ENCODE data around the gene IQSEC1.

IQSEC1 gene

GRCh38 chr3:12967606-12968351, 105.5 kb downstream of the IQSEC1 start:
- peak; percentile 93 for DNase-seq (ENCODE audit: low read depth)
- peak overlapping the region; percentile 76 for H3K4me3 ChIP-seq (ENCODE audit: low read depth, low read length)
- no peak for TF ChIP-seq CTCF (conservative IDR thresholded peaks at IDR 0.05; ENCODE audit: low read depth, low read length)

- no peak for TF ChIP-seq CTCF (conservative IDR thresholded peaks at IDR 0.05; ENCODE audit: low read depth, low read length)
- DNase-seq (ENCODE audit: low read depth) = peak; percentile 40
- peak overlapping the region; percentile 76 for H3K4me3 ChIP-seq (ENCODE audit: low read depth, low read length)
Measured at GRCh38 chr3:12966847-12967605, 106.2 kb downstream of the IQSEC1 start.

GRCh38 chr3:12965999-12966846, 107.0 kb downstream of the IQSEC1 start:
- H3K4me3 ChIP-seq (ENCODE audit: low read depth, low read length) = peak overlapping the region; percentile 76
- DNase-seq (ENCODE audit: low read depth) = no peak
- TF ChIP-seq CTCF (conservative IDR thresholded peaks at IDR 0.05; ENCODE audit: low read depth, low read length) = no peak

- H3K4me3 ChIP-seq (ENCODE audit: low read depth, low read length) = no peak overlapping the region
- DNase-seq (ENCODE audit: low read depth) = no peak
- no peak for TF ChIP-seq CTCF (conservative IDR thresholded peaks at IDR 0.05; ENCODE audit: low read depth, low read length)
Measured at GRCh38 chr3:12964711-12965612, 108.3 kb downstream of the IQSEC1 start.

- peak; percentile 26 for DNase-seq (ENCODE audit: low read depth)
- TF ChIP-seq CTCF (conservative IDR thresholded peaks at IDR 0.05; ENCODE audit: low read depth, low read length) = no peak
- H3K4me3 ChIP-seq (ENCODE audit: low read depth, low read length) = no peak overlapping the region
Measured at GRCh38 chr3:12963922-12964701, 109.1 kb downstream of the IQSEC1 start.
